NB4 (cell line): ENCODE results near the gene RAB21.

Experiments used
- CTCF ChIP-seq: IDR thresholded peaks from one replicate; pipeline ENCODE4 v1.5.1; 2012; ENCODE audit warnings: low read depth, low read length
- MAX ChIP-seq: IDR thresholded peaks from 2 replicates; pipeline ENCODE4 v1.6.1; 2011; ENCODE audit warnings: low read depth, low read length

- TF ChIP-seq CTCF: no peak
- no peak for TF ChIP-seq MAX
Measured at GRCh38 chr12:71749666-71750065, 5.0 kb upstream of the RAB21 start.
